Stomach smooth muscle (tissue), 2 donors: ENCODE results near the gene HLA-DRB1.
"Not testable (repeated sequence)": the region's sequence is repeated elsewhere in the genome, so short reads cannot be mapped to it uniquely, and the experiment has no call there.

Experiments
- H3K27ac ChIP-seq: one replicate; pipeline ENCODE4 v1.7.0; 2013; ENCODE audit warnings: mild to moderate bottlenecking, low read length, inconsistent platforms
- H3K27me3 ChIP-seq, 2 donors: one replicate each; pipeline ENCODE4 v1.7.0; 2013; ENCODE audit warnings: low read length in 2 of 2; ENCODE audit not compliant: insufficient read depth in 2 of 2, control insufficient read depth in 1 of 2
- H3K36me3 ChIP-seq, 2 donors: one replicate each; pipeline ENCODE4 v1.7.0; 2013; ENCODE audit warnings: low read length in 2 of 2; ENCODE audit not compliant: control insufficient read depth in 2 of 2, insufficient read depth in 2 of 2
- H3K4me1 ChIP-seq: one replicate; pipeline ENCODE4 v1.7.0; 2013; ENCODE audit warnings: low read length; ENCODE audit not compliant: control insufficient read depth, insufficient read depth
- H3K4me3 ChIP-seq, 2 donors: one replicate each; pipeline ENCODE4 v1.7.0; 2013; ENCODE audit warnings: low read length in 2 of 2
- H3K9ac ChIP-seq, 2 donors: one replicate each; pipeline ENCODE4 v1.7.0; 2013; ENCODE audit warnings: low read length in 2 of 2, mild to moderate bottlenecking in 1 of 2
- H3K9me3 ChIP-seq, 2 donors: one replicate each; pipeline ENCODE4 v1.7.0; 2013; ENCODE audit warnings: low read length in 2 of 2; ENCODE audit not compliant: control insufficient read depth in 2 of 2
- donor health status: healthy.
- donor health status: Pancreatic carcinoma.

The HLA-DRB1 gene

DNA sequence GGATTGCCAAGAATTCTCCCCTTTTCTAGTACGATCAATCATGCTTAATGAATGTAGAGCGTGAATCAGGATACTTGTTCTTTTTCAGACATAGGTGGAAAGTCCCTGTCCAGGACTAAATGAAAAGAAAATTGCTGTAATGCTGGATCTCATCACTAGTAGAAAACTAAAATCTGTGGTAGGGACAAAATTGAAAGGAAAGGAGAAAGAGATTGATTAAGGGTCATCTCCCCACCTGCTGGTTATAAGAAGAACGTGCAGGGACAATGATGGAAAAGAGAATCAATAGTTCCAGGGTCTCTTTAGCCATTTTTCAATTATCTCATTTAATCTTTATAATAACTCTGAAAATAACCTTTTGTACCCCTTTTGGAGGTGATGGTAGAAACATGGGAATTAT is 18.7 kb upstream of the HLA-DRB1 start:
- Histone ChIP-seq H3K9me3 (no peaks in the 10 kb centered on the region), H3K27me3 (no peaks in the 10 kb centered on the region), H3K9ac (no peak overlapping the region), H3K36me3 (no peaks in the 10 kb centered on the region), H3K27ac (no peak overlapping the region), H3K4me3 (no peak overlapping the region), H3K4me1 (no peaks in the 10 kb centered on the region)

DNA sequence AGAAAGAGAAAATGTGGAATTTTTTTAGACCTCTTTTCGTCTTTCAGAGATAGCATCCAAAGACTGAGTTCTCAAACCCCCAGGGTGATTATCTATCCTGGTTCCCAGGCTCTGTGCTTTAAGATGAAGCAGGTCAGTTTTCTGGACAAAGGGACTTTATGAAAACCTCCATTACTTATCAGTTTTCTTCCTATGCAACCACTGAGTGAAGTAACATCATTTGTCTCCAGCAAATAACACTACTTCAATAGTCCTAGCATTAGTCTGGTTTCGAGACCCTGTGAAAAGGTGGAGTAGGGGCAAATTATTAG is 18.3 kb upstream of the HLA-DRB1 start:
- Histone ChIP-seq H3K36me3 (no peaks in the 10 kb centered on the region), H3K9ac (no peak overlapping the region), H3K9me3 (no peaks in the 10 kb centered on the region), H3K27me3 (no peaks in the 10 kb centered on the region), H3K27ac (no peak overlapping the region), H3K4me1 (no peaks in the 10 kb centered on the region), H3K4me3 (no peak overlapping the region)

DNA sequence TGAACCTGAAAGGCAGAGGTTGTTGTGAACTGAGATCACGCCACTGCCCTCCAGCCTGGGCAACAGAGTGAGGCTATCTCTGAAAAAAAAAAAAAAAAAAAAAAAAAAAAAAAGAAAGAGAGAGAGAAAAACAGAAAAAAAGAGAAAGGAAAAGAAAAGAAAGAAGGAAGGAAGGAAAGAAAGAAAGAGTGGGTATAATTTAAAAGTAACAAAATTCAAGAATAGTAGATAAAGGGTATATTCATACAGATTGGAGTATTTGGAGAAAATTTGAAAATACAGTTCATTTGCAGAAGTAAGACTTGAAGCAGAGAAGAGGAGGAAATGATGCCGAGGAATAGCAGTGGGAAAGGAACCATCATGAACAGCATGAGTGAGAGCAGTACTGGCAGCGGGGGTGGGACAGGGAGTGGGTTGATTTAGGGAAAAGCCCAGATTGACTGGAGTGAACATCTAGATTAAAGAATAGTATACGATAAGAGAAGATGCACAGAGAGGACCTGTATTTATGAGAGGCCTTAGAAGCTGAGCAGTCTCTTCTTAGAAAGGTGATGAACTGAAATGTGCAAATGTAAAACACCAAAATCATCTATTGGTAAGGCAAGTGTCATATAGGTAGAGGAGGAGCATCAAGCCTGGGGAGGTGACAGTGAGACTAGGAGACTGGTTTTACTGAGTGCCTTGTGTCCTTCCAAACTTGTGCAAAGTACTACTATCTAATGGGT is 17.8 kb upstream of the HLA-DRB1 start:
- Histone ChIP-seq H3K27me3 (no peaks in the 10 kb centered on the region), H3K4me1 (no peaks in the 10 kb centered on the region), H3K4me3 (no peak overlapping the region), H3K36me3 (no peaks in the 10 kb centered on the region), H3K9me3 (no peaks in the 10 kb centered on the region), H3K27ac (no peak overlapping the region), H3K9ac (no peak overlapping the region)

DNA sequence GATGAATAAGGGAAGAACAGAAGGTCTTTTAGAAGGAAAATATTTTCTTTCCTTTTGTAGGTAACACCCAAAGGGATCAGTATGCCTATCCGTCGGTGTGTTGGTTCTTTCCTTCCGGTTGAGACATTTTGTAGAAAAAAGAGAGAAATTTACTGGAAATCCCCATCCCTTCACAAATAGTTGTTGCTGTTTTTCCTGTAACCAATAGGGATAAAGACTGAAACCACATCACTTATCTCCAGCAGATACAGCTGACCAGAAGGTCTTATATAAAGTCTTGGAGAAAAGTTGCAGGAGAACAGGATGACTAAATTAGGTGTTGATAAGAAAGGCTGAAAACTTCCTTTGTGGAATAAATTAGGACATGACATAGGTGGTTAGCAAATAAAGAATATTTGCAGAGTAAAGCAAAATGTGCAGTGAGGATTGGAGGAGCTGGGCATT is 14.8 kb upstream of the HLA-DRB1 start:
- no peaks in the 10 kb centered on the region for H3K9me3 ChIP-seq
- no peak overlapping the region for H3K9ac ChIP-seq
- H3K4me1 ChIP-seq, result no peaks in the 10 kb centered on the region
- H3K27me3 ChIP-seq, result no peaks in the 10 kb centered on the region
- H3K4me3 ChIP-seq, result no peak overlapping the region
- no peaks in the 10 kb centered on the region for H3K36me3 ChIP-seq
- no peak overlapping the region for H3K27ac ChIP-seq

DNA sequence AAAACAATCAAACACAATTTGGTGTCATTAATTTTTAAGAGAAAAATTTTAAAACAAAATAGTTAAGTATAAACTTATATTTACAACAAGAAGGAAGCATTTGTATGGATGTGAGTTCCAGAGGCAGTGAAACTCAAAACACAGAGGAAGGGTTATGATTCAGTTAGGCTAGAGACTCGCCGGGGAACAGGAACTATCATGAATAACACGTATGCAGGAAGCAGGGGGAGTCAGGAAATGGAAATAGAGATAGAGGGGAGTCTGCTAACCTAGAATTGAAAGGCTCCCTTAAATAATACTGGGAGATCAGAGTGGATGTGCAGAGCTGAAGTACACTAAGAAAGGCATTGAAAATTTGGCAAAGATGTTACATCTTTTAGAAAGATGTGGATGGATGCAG is 14.2 kb upstream of the HLA-DRB1 start:
- Histone ChIP-seq H3K9me3 (no peaks in the 10 kb centered on the region), H3K4me1 (no peaks in the 10 kb centered on the region), H3K9ac (no peak overlapping the region), H3K36me3 (no peaks in the 10 kb centered on the region), H3K4me3 (no peak overlapping the region), H3K27ac (no peak overlapping the region), H3K27me3 (no peaks in the 10 kb centered on the region)

DNA sequence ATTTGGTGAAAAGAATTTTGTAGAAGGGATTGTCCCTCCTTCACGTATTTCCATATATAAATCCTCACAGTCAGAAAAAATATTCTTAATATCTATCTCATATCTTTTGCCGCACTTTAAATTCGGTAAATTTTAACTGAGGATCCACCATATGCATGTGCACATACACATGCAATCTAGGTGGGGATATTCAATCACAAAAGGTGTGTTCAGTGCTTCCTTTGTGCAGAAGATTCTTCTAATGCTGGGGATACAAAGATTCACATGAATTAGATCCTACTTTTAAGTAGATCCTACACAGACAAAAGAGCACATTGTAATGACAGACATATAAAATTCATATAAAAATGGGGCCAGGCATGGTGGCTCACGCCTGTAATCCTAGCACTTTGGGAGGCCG is 13.6 kb upstream of the HLA-DRB1 start:
- H3K9me3 ChIP-seq, result no peaks in the 10 kb centered on the region
- no peak overlapping the region for H3K27ac ChIP-seq
- no peaks in the 10 kb centered on the region for H3K4me1 ChIP-seq
- H3K36me3 ChIP-seq, result no peaks in the 10 kb centered on the region
- no peaks in the 10 kb centered on the region for H3K27me3 ChIP-seq
- no peak overlapping the region for H3K9ac ChIP-seq
- no peak overlapping the region for H3K4me3 ChIP-seq

DNA sequence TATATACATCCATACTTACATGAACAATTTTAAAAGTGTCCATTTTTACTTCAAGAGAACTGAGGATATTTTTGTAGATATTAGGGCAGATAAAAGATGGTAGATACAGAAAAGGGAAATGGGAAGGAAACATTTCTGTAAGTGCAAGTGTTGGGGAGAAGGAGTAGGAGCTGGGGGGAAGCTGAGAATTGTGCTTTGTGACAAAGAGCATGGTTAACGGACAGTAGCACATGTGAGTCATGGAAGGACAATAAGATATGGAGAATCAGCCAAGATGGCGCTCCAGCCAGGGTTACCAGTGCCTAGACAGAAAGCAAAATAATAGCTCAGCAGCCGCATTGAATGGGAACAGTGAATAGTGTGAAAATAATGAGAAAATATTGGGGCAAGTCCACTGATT is 12.7 kb upstream of the HLA-DRB1 start:
- Histone ChIP-seq H3K27me3 (no peaks in the 10 kb centered on the region), H3K36me3 (no peaks in the 10 kb centered on the region), H3K9me3 (no peaks in the 10 kb centered on the region), H3K27ac (no peak overlapping the region), H3K4me3 (no peak overlapping the region), H3K9ac (no peak overlapping the region), H3K4me1 (no peaks in the 10 kb centered on the region)

DNA sequence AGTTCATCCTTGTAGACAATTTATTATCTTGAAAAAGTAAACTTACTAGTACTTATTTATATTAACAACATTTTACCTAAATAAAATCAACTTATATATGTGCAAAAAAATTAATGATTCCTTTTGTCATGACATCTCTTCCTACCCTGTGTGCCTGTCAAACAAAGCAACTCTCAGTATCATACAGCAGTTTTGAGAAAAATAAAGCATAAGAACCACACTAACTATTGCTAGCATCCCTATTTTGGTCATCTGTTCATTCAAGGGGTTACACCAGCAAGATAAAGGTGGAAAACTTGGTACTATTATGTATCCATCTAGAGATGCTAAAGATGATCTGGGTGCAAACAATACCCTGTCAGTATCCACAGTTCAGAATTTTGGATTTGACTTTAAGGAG is 7.4 kb upstream of the HLA-DRB1 start:
- Histone ChIP-seq H3K36me3 (no peaks in the 10 kb centered on the region), H3K9ac (no peak overlapping the region), H3K4me3 (no peak overlapping the region), H3K27ac (no peak overlapping the region), H3K4me1 (no peaks in the 10 kb centered on the region), H3K9me3 (no peaks in the 10 kb centered on the region), H3K27me3 (no peaks in the 10 kb centered on the region)

DNA sequence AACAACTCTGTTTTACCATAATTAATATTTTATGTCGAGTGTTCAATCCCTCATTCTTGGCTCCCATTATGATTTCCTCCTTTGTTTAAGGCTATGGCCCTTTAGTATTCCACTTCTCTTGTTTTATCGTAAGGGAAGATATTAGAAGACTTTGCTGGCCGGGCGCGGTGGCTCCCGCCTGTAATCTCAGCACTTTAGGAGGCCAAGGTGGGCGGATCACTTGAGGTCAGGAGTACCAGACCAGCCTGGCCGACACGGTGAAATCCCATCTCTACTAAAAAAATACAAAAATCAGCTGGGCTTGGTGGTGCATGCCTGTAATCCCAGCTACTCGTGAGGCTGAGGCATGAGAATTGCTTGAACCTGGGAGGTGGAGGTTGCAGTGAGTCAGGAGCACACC is 1.1 kb upstream of the HLA-DRB1 start:
- not testable (repeated sequence) for H3K36me3 ChIP-seq, H3K9ac ChIP-seq, H3K27me3 ChIP-seq, H3K4me1 ChIP-seq, H3K4me3 ChIP-seq, H3K9me3 ChIP-seq, H3K27ac ChIP-seq

DNA sequence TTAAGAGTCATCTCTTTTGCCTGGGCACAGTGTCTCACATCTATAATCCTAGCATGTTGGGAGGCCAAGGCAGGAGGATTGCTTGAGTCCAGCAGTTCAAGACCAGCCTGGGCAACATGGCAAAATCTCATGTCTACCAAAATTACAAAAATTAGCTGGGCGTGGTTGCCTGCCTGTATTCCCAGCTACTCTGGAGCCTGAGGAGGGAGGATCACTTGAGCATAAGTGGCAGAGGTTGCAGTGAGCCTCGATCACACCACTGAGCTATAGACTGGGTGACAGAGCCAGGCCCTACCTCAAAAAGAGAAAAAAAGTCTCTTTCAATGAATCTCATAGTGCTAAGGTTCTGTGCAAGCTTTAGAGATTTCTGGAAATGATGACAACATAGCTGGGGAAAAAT is 1.5 kb downstream of the HLA-DRB1 start:
- Histone ChIP-seq H3K9ac (no peak overlapping the region), H3K4me3 (no peak overlapping the region), H3K27ac (no peak overlapping the region)

DNA sequence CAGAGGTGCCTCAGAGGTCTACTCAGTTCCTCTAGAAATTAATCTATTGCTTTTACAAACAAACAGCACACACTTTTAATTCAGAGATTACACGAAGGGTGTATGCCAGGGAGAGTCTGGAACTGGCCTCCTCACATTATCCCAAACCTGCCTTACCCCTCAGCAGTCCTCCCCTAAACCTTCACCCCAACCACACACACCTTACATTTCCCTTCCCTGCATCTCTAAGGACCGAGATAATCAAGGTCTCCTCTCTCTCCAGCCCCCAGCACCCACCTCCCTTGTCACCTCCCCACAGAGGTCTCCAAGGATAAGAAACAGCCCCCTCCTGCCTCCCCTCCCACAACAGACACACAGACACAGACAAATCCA is 6.1 kb downstream of the HLA-DRB1 start:
- Histone ChIP-seq H3K27ac (no peak overlapping the region), H3K9ac (no peak overlapping the region), H3K36me3 (no peaks in the 10 kb centered on the region), H3K27me3 (peaks cover 0 to 2% of the 10 kb centered on the region in 2 donors), H3K4me3 (no peak overlapping the region), H3K4me1 (no peaks in the 10 kb centered on the region), H3K9me3 (no peaks in the 10 kb centered on the region)

More for the DNA sequence above, 1.5 kb downstream of the HLA-DRB1 start:
- Histone ChIP-seq H3K4me1 (no peaks in the 10 kb centered on the region), H3K9me3 (no peaks in the 10 kb centered on the region), H3K27me3 (no peaks in the 10 kb centered on the region), H3K36me3 (no peaks in the 10 kb centered on the region)
